22Rv1 (cell line): Measurements from ENCODE around the gene CDC42BPB.

Source experiments
- CTCF ChIP-seq: fragments of 450-650 bp; IDR thresholded peaks from 2 replicates; pipeline ENCODE4 v1.5.1; 2017; ENCODE audit warnings: mild to moderate bottlenecking
- ZFX ChIP-seq: fragments of 450-650 bp; IDR thresholded peaks from 2 replicates; pipeline ENCODE4 v1.6.1; 2017; ENCODE audit warnings: antibody characterized with exemption, borderline replicate concordance

DNA sequence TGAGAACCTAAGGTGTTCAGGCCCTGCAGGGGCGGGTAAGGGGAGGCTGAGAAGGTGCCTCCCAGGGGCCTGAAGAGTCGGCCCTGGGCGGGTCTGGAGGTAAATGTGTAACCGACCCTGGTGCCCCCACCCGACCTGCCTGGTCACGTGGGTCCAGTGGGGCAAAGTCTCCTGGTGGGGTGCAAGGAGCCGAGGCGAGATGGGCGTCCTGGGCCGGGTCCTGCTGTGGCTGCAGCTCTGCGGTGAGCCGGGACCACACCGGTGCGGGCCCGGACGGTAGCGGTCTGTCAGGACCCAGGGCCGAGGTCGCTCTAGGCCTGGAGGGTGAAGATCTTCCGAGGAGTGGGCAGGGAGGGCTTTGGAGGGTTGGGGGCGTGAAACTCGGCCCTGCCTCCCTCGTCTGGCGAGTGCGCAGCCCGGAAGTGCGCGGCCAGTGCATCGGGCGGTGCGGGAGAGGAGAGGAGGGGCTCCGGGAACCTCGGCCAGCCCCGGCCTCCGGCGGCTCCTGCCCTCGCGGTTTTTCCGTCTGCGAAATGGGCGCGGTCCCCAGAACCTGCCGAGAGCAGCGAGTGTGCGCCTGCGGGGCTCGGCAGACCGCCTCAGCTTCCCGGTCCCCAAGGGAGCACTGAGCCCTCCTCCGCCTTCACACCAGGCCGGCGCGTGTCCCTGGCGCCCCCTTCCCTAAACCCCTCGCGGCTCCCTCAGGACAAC is 134.7 kb downstream of the CDC42BPB start, which contains the start of gene AMN:
- TF ChIP-seq CTCF (no peak), ZFX (no peak)
